Sigmoid colon (tissue), 7 donors: ENCODE results near the gene SLC66A1. TPM values are rescaled to one million over a fixed set of nuclear protein-coding genes. Genes with fewer than 3 reads are reported as not detected.
A peak's percentile ranks its signal among the peaks of the same experiment; 100 is the strongest.
"Not testable (repeated sequence)": the region's sequence is repeated elsewhere in the genome, so short reads cannot be mapped to it uniquely, and the experiment has no call there.

ENCODE experiments used
- DNase-seq: peaks from one replicate; pipeline ENCODE4 v3.0.0-alpha.2; 2019
- H3K27ac ChIP-seq, 4 donors: fragments of 200-600 bp; sonication (generic); one replicate each; pipeline ENCODE4 v1.5.1; 2016 to 2019; ENCODE audit warnings: mild to moderate bottlenecking in 1 of 4
- H3K27me3 ChIP-seq, 3 donors: fragments of 200-600 bp; sonication (generic); one replicate each; pipeline ENCODE4 v1.5.1; 2019; ENCODE audit warnings: mild to moderate bottlenecking in 1 of 3
- H3K36me3 ChIP-seq, 4 donors: fragments of 200-600 bp; sonication (generic); one replicate each; pipeline ENCODE4 v1.5.1; 2016 to 2019
- H3K4me1 ChIP-seq, 4 donors: fragments of 200-600 bp; sonication (generic); one replicate each; pipeline ENCODE4 v1.5.1; 2017 to 2019
- H3K4me3 ChIP-seq, 4 donors: fragments of 200-600 bp; sonication (generic); one replicate each; pipeline ENCODE4 v1.5.1; 2017 to 2019; ENCODE audit warnings: mild to moderate bottlenecking in 2 of 4, moderate library complexity in 1 of 4
- H3K9me3 ChIP-seq, 4 donors: fragments of 200-600 bp in 3 of 4; sonication (generic) in 3 of 4; one replicate each; pipeline versions ENCODE4 v1.5.1 to v1.6.1; 2013 to 2019
- EP300 ChIP-seq, 4 donors: sonication (generic); formaldehyde crosslinking; IDR thresholded peaks; one replicate each; pipeline ENCODE4 v1.6.1; 2017; ENCODE audit warnings: antibody characterized with exemption in 4 of 4
- POLR2A ChIP-seq, 2 donors: fragments of 450-650 bp; IDR thresholded peaks; one replicate each; pipeline ENCODE4 v1.6.1; 2016; ENCODE audit warnings: antibody characterized with exemption in 2 of 2, mild to moderate bottlenecking in 2 of 2, moderate library complexity in 2 of 2
- POLR2AphosphoS5 ChIP-seq, 4 donors: sonication (generic); formaldehyde crosslinking; IDR thresholded peaks; one replicate each; pipeline ENCODE4 v1.6.1; 2017; ENCODE audit warnings: antibody characterized with exemption in 4 of 4
- WGBS, 2 donors: extraction: QIAGEN DNeasy Blood & Tissue Kit; methylation state at CpG; one replicate each; pipeline ENCODE4 v1.1.7; 2013; 5-methylcytosine and 5-hydroxymethylcytosine counted together
- intact Hi-C: fragments of 100-400 bp; cut with DNase I; formaldehyde crosslinking; loops from one replicate; pipeline ENCODE4 v1.15.1; 2023
- polyA plus RNA-seq, 3 donors: library from polyadenylated mRNA; stranded (reverse); fragments of 200-250 nt; gene quantifications; one replicate each; pipeline ENCODE4 v1.2.3, GENCODE V29; 2013
- total RNA-seq, 4 donors: library from RNA; depleted of rRNA; stranded (reverse); fragments of >200 nt; gene quantifications; one replicate each; pipeline ENCODE4 v1.1.0, GENCODE V29; 2016
- TF ChIP-seq, protein P1 (sequence below), 4 experiments: fragments of 450-650 bp in 3 of 4; fragments of 200-600 bp in 1 of 4; IDR thresholded peaks; one replicate each; pipeline ENCODE4 v1.5.1; 2016 to 2019; ENCODE audit warnings: antibody characterized with exemption in 4 of 4, mild to moderate bottlenecking in 3 of 4, moderate library complexity in 2 of 4
- donor health status: healthy with polysubstance abuse.
- donor health status: Bipolar disorder and iron deficiency.
- donor health status: healthy.

The SLC66A1 gene, protein sequence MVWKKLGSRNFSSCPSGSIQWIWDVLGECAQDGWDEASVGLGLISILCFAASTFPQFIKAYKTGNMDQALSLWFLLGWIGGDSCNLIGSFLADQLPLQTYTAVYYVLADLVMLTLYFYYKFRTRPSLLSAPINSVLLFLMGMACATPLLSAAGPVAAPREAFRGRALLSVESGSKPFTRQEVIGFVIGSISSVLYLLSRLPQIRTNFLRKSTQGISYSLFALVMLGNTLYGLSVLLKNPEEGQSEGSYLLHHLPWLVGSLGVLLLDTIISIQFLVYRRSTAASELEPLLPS
- 10 to 100 TPM in 1 of 4 donors, 1 to 10 TPM in 3; 7.5 to 15.2 (median 8.8) TPM for total RNA-seq
- 10 to 100 TPM in 1 of 3 donors, 1 to 10 TPM in 2; 5.1 to 16.0 (median 7.2) TPM for polyA plus RNA-seq

DNA sequence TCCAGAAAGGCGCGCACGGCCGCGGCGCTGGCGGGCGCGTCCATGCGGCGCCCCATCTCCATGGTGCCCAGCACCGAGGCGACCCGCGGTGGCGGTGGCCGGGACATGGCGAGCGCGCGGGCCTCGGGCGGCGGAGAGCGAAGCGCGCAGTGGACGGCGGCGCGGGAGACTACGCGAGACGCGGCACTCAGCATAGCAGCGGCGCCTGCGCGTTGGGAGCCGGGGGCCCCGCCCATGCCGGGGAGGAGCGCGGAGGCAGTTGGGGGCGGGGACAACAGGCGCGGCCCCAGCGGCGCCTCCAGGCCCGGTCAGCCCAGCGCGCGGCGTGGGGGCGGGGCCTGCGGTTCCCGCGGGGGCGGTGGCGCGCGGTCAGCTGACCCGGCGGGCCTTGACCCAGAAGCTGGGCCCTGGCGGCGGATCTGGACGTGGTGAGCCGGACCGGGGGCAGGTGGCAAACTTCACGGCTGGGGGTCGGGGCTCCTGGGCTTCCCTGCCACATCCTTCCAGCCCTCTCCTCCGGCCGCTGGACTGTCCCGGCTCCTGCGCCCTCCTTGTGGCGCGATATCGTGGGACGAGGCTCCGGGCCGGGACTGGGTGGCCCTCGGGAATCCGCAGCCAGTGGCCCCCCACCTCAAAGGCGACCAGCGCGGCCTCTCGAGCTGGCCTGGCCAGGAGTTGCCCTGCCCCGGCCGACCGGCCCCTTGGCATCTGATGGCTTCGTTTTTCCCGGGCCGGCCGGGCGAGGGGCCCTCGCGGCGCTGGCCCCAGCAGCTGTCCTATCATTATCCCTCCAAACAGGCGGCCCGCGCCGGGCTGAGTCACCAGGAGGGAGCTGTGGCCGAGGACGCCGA lies at the start of gene SLC66A1, which contains the start of gene AKR7A2:
TSS of gene SLC66A1 (plus strand) at position 396 of the 851 bp plus-strand sequence. CDS start 5,352 bp downstream, outside the sequence.
TSS of gene AKR7A2 (minus strand) at position 214 of the 851 bp plus-strand sequence. CDS start at position 194, 20 bp downstream.
- H3K27me3 ChIP-seq = no peaks in the 10 kb centered on the region
- WGBS, 2 donors = 1% methylated on average over 105 of the region's 105 CpGs
- no peaks in the 10 kb centered on the region for H3K9me3 ChIP-seq
- TF ChIP-seq, protein P1, sequence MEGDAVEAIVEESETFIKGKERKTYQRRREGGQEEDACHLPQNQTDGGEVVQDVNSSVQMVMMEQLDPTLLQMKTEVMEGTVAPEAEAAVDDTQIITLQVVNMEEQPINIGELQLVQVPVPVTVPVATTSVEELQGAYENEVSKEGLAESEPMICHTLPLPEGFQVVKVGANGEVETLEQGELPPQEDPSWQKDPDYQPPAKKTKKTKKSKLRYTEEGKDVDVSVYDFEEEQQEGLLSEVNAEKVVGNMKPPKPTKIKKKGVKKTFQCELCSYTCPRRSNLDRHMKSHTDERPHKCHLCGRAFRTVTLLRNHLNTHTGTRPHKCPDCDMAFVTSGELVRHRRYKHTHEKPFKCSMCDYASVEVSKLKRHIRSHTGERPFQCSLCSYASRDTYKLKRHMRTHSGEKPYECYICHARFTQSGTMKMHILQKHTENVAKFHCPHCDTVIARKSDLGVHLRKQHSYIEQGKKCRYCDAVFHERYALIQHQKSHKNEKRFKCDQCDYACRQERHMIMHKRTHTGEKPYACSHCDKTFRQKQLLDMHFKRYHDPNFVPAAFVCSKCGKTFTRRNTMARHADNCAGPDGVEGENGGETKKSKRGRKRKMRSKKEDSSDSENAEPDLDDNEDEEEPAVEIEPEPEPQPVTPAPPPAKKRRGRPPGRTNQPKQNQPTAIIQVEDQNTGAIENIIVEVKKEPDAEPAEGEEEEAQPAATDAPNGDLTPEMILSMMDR (IDR thresholded peaks at IDR 0.05) = peak in 2 of 4 experiments; percentile 12 to 26
- TF ChIP-seq POLR2A (IDR thresholded peaks at IDR 0.05) (peak in 1 of 2 donors; percentile 39), POLR2AphosphoS5 (IDR thresholded peaks at IDR 0.05) (peak; percentile 57 to 81 (median 78)), EP300 (IDR thresholded peaks at IDR 0.05) (no peak)
- H3K27ac ChIP-seq = peak within 1 kb of the TSS; percentile 85 to 94 (median 92)
- H3K4me1 ChIP-seq = peaks cover 0 to 36% (median 30%) of the 10 kb centered on the region in 4 donors
- DNase-seq = peak; percentile 95
- peak within 1 kb of the TSS; percentile 84 to 94 (median 88) for H3K4me3 ChIP-seq
- peaks cover 4 to 15% (median 12%) of the 10 kb centered on the region in 4 donors for H3K36me3 ChIP-seq
- intact Hi-C loops = loop anchor here (2.0 to 5.0 kb wide), 2 partner anchors 61 to 75 kb away; partner anchors contain the start of genes EMC1 and MRTO4

DNA sequence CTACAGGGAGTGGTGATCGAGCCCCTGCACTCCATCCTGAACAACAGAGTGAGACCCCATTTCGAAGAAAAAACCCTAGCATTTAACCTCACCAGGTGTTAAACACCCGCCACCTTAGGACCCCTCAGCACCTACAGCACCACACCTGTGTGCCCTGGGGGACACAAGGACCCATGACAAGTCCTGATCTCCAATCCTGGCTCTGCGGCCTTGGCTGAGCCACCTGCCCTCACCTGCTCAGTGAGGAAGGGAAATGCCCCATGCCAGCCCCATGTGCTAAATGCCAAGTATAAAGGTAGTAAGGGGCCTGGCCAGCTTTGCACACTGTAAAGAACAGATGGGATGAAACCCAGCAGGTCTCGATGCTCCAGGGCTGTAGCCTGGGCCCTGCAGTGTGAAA lies 49.4 kb upstream of the SLC66A1 start:
- H3K9me3 ChIP-seq = no peaks in the 10 kb centered on the region
- no peaks in the 10 kb centered on the region for H3K4me1 ChIP-seq
- WGBS, 2 donors = 94 to 96% methylated on average over 5 of the region's 5 CpGs
- no peak for TF ChIP-seq POLR2A (IDR thresholded peaks at IDR 0.05)
- no peak for TF ChIP-seq POLR2AphosphoS5 (IDR thresholded peaks at IDR 0.05)
- TF ChIP-seq EP300 (IDR thresholded peaks at IDR 0.05) = no peak
- TF ChIP-seq, protein P1 (IDR thresholded peaks at IDR 0.05) = no peak
- no peaks in the 10 kb centered on the region for H3K27me3 ChIP-seq
- DNase-seq = no peak
- H3K36me3 ChIP-seq = peaks cover 0 to 31% (median 22%) of the 10 kb centered on the region in 4 donors
- H3K27ac ChIP-seq = no peak overlapping the region
- no peak overlapping the region for H3K4me3 ChIP-seq
- intact Hi-C loops = no loop called here

DNA sequence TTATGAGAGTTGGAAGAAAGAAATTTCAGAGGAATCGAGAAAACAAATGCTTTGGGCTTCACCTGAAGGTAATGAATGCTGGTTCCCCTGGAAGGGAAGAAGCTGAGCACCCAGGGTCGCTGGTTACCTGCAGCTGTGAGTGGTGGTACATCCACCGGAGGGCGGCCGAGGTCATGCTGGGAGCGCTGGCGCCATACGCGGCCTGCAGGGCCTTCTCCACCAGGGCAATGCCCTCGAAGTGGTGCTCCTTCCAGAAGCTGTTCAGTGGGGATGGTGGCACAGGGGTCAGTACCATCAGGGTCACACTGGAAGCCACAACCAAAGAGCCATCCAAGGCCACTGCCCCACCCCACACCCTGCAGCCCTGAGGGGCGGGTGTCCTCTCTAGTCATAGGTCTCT lies 43.7 kb upstream of the SLC66A1 start:
- WGBS, 2 donors = 87 to 93% methylated on average over 11 of the region's 11 CpGs
- intact Hi-C loops = no loop called here
- no peak for DNase-seq
- Histone ChIP-seq H3K9me3 (no peaks in the 10 kb centered on the region), H3K27ac (no peak overlapping the region), H3K27me3 (peaks cover 0 to 6% (median 0%) of the 10 kb centered on the region in 3 donors), H3K36me3 (no peaks in the 10 kb centered on the region), H3K4me1 (no peaks in the 10 kb centered on the region), H3K4me3 (no peak overlapping the region)
- TF ChIP-seq, protein P1 (IDR thresholded peaks at IDR 0.05) = no peak
- TF ChIP-seq EP300 (IDR thresholded peaks at IDR 0.05) (no peak), POLR2AphosphoS5 (IDR thresholded peaks at IDR 0.05) (no peak), POLR2A (IDR thresholded peaks at IDR 0.05) (no peak)

DNA sequence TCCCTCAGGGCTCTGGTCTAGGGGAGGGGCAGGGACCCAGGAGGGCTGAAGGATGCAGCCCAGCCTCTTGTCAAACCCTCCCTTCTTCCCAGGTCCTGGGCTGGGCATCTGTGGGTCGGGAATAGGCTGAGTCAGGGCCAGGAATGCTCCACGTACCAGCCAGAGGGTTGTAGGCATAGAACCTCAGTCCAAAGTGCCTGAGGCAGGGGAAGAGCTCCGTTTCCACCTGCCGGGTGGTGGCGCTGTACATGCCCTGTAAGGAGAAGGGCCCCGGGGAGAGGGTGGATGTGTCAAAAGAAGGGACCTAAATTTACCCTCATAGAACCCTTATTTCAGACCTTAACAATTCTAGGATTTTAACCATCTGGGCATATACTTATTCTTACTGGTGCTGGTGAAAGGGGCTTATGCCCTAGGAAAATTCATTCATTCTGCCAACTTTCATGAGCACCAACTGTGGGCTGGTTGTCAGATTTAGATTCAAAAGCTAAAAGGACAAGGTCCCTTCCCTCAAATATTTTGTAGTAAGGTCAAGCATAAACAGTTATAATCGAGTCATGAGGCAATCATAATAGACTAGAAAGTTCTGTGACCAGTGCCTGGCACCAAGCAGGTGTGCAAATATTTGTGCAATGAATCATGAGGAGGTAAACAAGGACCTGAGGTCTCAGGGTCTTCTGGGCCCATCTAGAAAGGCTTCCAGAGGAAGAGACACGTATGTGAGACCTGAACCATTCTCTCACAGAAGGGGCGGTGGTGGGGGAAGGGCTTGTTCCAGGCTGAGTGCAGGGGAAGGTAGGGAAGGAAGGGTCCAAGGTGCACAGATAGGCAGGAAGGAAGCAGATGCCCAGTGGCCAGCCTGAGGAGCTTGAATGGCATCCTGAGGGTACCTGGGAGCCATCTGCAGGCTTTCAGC lies 42.4 kb upstream of the SLC66A1 start:
- H3K36me3 ChIP-seq, intact Hi-C loops, H3K4me3 ChIP-seq, H3K9me3 ChIP-seq, H3K4me1 ChIP-seq, DNase-seq, H3K27ac ChIP-seq: not testable (repeated sequence)
- 66 to 77% methylated on average over 7 to 9 of the region's 9 CpGs for WGBS, 2 donors
- peaks cover 0 to 16% (median 0%) of the 10 kb centered on the region in 3 donors for H3K27me3 ChIP-seq

DNA sequence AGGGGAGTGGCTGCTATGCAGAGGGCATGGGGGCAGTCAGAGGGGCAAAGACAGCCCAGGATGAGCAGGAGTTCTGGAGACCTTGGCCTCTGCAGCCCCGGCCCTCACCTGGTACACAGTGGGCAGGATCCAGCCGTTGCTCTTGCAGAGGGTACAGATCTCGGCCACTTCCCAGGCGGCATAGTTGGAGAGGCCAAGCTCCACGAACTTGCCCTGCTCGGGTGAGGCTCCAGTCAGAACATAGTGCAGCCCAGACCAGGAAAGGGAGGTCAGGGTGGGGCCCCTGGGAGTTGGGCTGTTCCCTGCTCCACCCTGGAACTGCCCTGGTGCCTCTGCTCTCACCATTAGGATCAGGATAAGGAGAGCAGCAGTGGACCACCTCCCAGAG lies 41.8 kb upstream of the SLC66A1 start:
- DNase-seq = peak; percentile 1

More for the DNA sequence above, 41.8 kb upstream of the SLC66A1 start:
- H3K27me3 ChIP-seq = peaks cover 0 to 16% (median 0%) of the 10 kb centered on the region in 3 donors
- H3K4me3 ChIP-seq, H3K4me1 ChIP-seq, H3K27ac ChIP-seq, H3K36me3 ChIP-seq, H3K9me3 ChIP-seq, intact Hi-C loops: not testable (repeated sequence)
- WGBS, 2 donors = 14 to 80% methylated on average over 6 of the region's 6 CpGs
